ENCODE measurements around the gene VAV2. TPM values are rescaled to one million over a fixed set of nuclear protein-coding genes. Genes with fewer than 3 reads are reported as not detected.

VAV2 gene
- total and polyA plus RNA-seq, 2 of the 4 experiments (the other 2 are of a cell fraction): 10.8 to 13.4 TPM

GRCh38 chr9:134003237-134003636 is 11.1 kb upstream of the VAV2 start:
- no peaks in the 10 kb centered on the region for H3K79me1 ChIP-seq (ENCODE audit: low read depth in 1 of 2, low read length in 2 of 2)
- WGBS, 2 experiments (ENCODE audit: extremely low coverage in 2 of 2, insufficient read length in 1 of 2): 50% methylated on average over 1 of the region's 2 CpGs; no CpG with 5 or more reads in 1 of the 2 experiments
- no peak overlapping the region for H3K4ac ChIP-seq (ENCODE audit: low read depth, low read length)
- intact Hi-C loops (cut with micrococcal nuclease): no loop called here
- dilution Hi-C loops (cut with HindIII; ENCODE audit: low sequenced_read_pairs, unreplicated experiment): loop anchor here (25.0 kb wide), 1 partner anchor 216 kb away; no protein-coding TSS in a partner anchor
- peaks cover 3% of the 10 kb centered on the region; the same call in 1 of the 2 replicates for H3K9me1 ChIP-seq (ENCODE audit: insufficient read depth, low read length)
- H3K4me2 ChIP-seq (ENCODE audit: low read depth, low read length): no peak overlapping the region
- no peak overlapping the region for H4K5ac ChIP-seq (ENCODE audit: low read depth, low read length)
- POLR2A ChIA-PET (ENCODE audit: unreplicated experiment): no interaction called here
- no peak overlapping the region for H2AK5ac ChIP-seq (ENCODE audit: low read depth, low read length)
- no peak overlapping the region for H3K18ac ChIP-seq (ENCODE audit: low read depth, low read length)
- CTCF ChIA-PET: interaction anchor here (1.1 kb wide), 1 partner anchor 10 kb away, joined by 4 read pairs; no protein-coding TSS in a partner anchor
- H3K9me3 ChIP-seq (ENCODE audit: control insufficient read depth, insufficient read depth, low read length): no peaks in the 10 kb centered on the region
- no peak overlapping the region for H3K9ac ChIP-seq (ENCODE audit: low read depth, low read length)
- in situ Hi-C loops (cut with MboI; ENCODE audit: low sequenced_read_pairs): no loop called here
- no peak overlapping the region for H3K4me3 ChIP-seq (ENCODE audit: insufficient read depth, low read depth, low read length)
- H2AFZ ChIP-seq (replicated peaks; ENCODE audit: low read length, poor library complexity): no peak overlapping the region
- H4K8ac ChIP-seq (ENCODE audit: low read depth in 2 of 2, low read length in 2 of 2): no peak overlapping the region
- no peak overlapping the region for H4K91ac ChIP-seq (ENCODE audit: insufficient read depth, low read depth, low read length)
- no peak overlapping the region for H2BK120ac ChIP-seq (ENCODE audit: low read depth, low read length)
- H2BK15ac ChIP-seq (ENCODE audit: low read depth, low read length): no peak overlapping the region
- DNase-seq (no peak), ATAC-seq (ENCODE audit: low read depth) (no peak)
- H3K14ac ChIP-seq (replicated peaks; ENCODE audit: low read depth, low read length): no peak overlapping the region
- H3K27ac ChIP-seq (ENCODE audit: insufficient read depth, low read length): no peak overlapping the region
- H4K20me1 ChIP-seq (ENCODE audit: insufficient read depth, low read length): no peaks in the 10 kb centered on the region
- H2BK20ac ChIP-seq (ENCODE audit: low read depth, low read length): no peak overlapping the region
- no peaks in the 10 kb centered on the region for H3K36me3 ChIP-seq (ENCODE audit: control insufficient read depth, insufficient read depth, low read length)
- no peak overlapping the region for H3K23ac ChIP-seq (ENCODE audit: low read depth, low read length)
- H3K56ac ChIP-seq (ENCODE audit: extremely low read depth, insufficient read depth, low read length): no peak overlapping the region
- peaks cover 2% of the 10 kb centered on the region; the same call in 1 of the 2 replicates for H3K4me1 ChIP-seq (ENCODE audit: control insufficient read depth, insufficient read depth, low read length)
- H3K27me3 ChIP-seq (ENCODE audit: control insufficient read depth, insufficient read depth, low read length): peaks cover 2% of the 10 kb centered on the region; the same call in 1 of the 2 replicates
- no peak overlapping the region for H2AK9ac ChIP-seq (replicated peaks; ENCODE audit: low read depth, low read length, poor library complexity)
- no TSS peak for BruUV-seq (replicated peaks)
- TF ChIP-seq NFE2L2 (IDR thresholded peaks at IDR 0.05; ENCODE audit: low read depth, low read length): no peak
- TF ChIP-seq RFX5 (IDR thresholded peaks at IDR 0.05; ENCODE audit: low read depth, low read length): no peak
- no peak for TF ChIP-seq MAZ (IDR thresholded peaks at IDR 0.05; ENCODE audit: borderline replicate concordance, low read depth, low read length)
- TF ChIP-seq FOS (IDR thresholded peaks at IDR 0.05; ENCODE audit: low read depth, low read length): no peak
- no peak for TF ChIP-seq CEBPB (IDR thresholded peaks at IDR 0.05; ENCODE audit: low read depth, low read length)
- TF ChIP-seq POLR2A (IDR thresholded peaks at IDR 0.05; ENCODE audit: low read depth, low read length): no peak
- TF ChIP-seq SMC3 (IDR thresholded peaks at IDR 0.05; ENCODE audit: low read depth, low read length): no peak
- no peak for TF ChIP-seq USF2 (IDR thresholded peaks at IDR 0.05; ENCODE audit: low read depth, low read length)
- TF ChIP-seq CHD1 (IDR thresholded peaks at IDR 0.05; ENCODE audit: low read depth, low read length): no peak
- no peak overlapping the region for H2BK5ac ChIP-seq (ENCODE audit: low read depth, low read length, poor library complexity, severe bottlenecking)
